NCI-H2107 treated with DMSO at 0.1 percent for 48 hours (cell line): ENCODE results near the gene PPP4R1.

Experiments used
- DNase-seq: peaks from one replicate; lab custom pipeline; 2025; ENCODE audit not compliant: unreplicated experiment; lab: John Stamatoyannopoulos, UW

PPP4R1 gene

DNA sequence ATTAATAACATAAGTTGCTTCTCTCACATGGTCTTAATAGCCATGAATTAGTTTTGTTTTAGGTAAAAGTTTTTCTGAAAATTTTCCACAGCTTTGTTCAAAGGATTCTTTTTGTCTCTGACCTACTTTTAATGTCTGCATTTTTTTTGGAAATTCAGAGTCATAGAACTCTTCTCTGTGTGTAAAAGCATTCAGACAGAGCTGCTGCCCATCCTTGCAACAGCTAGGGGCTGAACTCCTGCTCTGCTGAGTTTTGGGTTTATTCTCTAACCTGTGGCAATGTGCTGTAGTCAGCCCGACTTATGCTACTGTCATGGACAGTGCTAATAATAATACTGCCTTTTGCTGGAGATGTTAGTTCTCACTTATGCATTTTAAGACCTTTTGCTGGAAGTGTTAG lies 95.0 kb downstream of the PPP4R1 start:
- no peak for DNase-seq

DNA sequence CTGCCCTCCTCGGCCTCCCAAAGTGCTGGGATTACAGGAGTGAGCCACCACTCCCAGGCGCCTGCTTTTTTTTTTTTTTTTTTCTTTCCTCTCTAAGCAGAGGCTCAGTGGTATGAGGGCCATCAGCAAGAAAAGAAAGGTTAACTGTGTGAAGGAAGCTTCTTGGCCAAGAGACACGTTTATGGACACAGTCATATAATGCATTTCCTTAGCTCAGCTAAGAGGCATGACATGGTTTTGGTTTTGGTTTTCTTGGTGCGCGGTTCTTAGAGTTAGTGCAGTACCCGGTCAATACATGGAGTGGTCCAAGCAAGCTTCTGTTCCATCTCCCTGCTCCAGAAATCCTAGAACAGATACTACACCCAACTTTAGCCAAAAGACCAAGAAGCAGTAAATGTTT lies 96.5 kb downstream of the PPP4R1 start:
- DNase-seq = no peak

- DNase-seq = peak; percentile 25
Observed at GRCh38 chr18:9516437-9517064, 97.8 kb downstream of the PPP4R1 start.

DNA sequence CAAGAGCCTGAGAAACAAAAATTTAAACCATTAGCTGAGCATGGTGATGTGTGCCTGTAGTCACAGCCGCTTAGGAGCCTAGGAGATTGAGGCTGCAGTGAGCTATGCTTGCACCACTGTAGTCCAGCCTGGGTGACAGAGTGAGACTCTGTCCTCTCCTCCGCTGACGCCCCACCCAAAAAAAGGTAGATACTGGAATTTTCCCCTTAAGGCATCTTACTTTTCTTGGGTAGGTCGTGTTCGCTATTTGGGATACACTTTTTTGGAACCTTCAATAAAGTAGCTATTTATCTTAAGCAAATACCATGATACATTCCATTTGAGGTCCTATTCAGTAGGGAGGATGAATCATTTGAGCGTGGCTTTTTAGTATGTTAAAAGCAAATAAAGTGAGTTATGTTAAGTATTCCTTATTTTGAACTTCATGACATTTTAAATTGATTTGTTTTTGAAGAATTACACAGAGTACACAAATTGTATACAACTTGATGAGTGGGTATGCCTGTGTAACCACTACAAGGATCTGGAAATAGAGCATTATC lies 100.3 kb downstream of the PPP4R1 start:
- no peak for DNase-seq

DNA sequence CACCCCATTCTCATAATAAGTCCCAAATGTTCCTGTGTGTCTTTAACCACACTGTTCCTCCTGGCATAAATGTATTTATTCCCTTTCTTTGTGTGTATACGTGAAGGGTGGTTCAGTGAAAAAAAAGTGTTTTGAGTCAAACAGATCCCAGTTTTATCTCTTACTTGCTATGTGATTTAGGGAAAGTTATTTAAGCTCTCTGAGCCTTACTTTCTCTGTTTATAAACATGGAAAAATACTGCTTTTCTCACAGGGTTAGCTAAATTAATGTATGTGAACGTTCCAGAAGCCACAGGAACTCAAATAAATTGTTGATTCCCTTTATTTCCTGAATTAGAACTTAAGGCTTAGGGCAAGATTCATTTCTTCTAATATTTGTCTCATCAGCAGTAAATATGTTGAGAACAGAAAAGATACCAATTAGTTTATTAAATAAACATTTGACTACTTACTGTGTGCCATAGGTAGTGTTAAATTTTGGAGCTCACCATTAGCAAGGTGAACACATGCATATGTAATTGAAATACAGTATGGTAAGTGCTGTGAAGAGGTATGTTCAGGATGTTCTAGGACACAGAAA lies 105.8 kb downstream of the PPP4R1 start:
- no peak for DNase-seq

GRCh38 chr18:9507565-9508088 lies 106.7 kb downstream of the PPP4R1 start:
- no peak for DNase-seq

DNA sequence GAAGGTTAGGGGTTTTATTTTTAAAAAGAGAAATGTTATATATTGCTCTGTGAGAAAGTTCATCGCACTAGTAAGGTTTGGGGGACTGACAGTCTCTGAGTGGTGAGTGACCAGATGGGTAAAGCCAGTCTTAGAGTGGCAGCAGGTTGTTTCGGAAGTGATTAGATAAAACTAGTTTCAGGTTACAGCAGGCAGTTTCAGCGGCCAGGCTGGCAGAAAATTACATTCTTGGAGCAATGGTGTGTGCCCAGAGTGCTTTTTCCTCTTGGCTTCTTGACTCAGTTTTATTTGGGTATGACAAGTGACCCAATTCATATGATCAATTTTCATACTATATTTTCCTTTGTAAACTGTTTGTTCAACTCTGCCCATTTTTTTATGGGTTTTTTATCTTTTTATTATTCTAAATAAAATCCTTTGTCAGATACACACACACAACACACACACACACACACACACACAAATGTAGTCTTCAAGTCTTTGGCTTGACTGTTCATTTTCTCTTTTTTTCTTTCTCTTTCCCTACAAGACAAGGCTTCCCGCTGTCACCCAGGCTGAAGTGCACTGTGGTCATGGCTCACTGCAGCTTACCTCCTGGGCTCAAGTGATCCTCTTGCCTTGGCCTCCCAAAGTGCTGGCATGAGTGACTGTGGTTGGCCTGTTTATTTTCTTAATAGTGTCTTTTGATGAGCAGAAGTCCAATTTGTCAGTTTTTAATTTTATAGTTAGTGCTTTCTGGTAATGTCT lies 108.1 kb downstream of the PPP4R1 start:
- DNase-seq = peak; percentile 5
